Skeletal muscle cell (primary cell): ENCODE measurements around the gene SIGLEC12.
"Not testable (repeated sequence)": the region's sequence is repeated elsewhere in the genome, so short reads cannot be mapped to it uniquely, and the experiment has no call there.

ENCODE experiments used
- DNase-seq: peaks from one replicate; pipeline ENCODE4 v3.0.0-alpha.2; 2010; ENCODE audit warnings: low read depth
- H3K4me3 ChIP-seq: 2 replicates; pipeline ENCODE4 v1.5.1; 2011; ENCODE audit warnings: low read depth, mild to moderate bottlenecking, control low read depth, low read length, moderate library complexity

The SIGLEC12 gene

GRCh38 chr19:51525651-51526050, 24.1 kb upstream of the SIGLEC12 start:
- DNase-seq = no peak
- H3K4me3 ChIP-seq = no peak overlapping the region

- DNase-seq = no peak
- no peak overlapping the region for H3K4me3 ChIP-seq
Measured at GRCh38 chr19:51524666-51525264, 23.2 kb upstream of the SIGLEC12 start.

GRCh38 chr19:51521781-51522180, 20.2 kb upstream of the SIGLEC12 start:
- no peak for DNase-seq
- H3K4me3 ChIP-seq = no peak overlapping the region

GRCh38 chr19:51521357-51521756, 19.8 kb upstream of the SIGLEC12 start:
- DNase-seq = no peak
- H3K4me3 ChIP-seq = no peak overlapping the region

GRCh38 chr19:51520728-51521127, 19.1 kb upstream of the SIGLEC12 start:
- no peak for DNase-seq
- no peak overlapping the region for H3K4me3 ChIP-seq

- peak; percentile 2 for DNase-seq
- no peak overlapping the region for H3K4me3 ChIP-seq
Measured at GRCh38 chr19:51514866-51515481, 13.4 kb upstream of the SIGLEC12 start.

GRCh38 chr19:51513968-51514367, 12.4 kb upstream of the SIGLEC12 start:
- no peak for DNase-seq
- H3K4me3 ChIP-seq = no peak overlapping the region

- H3K4me3 ChIP-seq = no peak overlapping the region
- no peak for DNase-seq
Measured at GRCh38 chr19:51511353-51511752, 9.8 kb upstream of the SIGLEC12 start.

GRCh38 chr19:51509823-51510660, 8.4 kb upstream of the SIGLEC12 start:
- DNase-seq = no peak
- no peak overlapping the region for H3K4me3 ChIP-seq

GRCh38 chr19:51508059-51508733, 6.6 kb upstream of the SIGLEC12 start:
- DNase-seq = no peak
- no peak overlapping the region for H3K4me3 ChIP-seq

GRCh38 chr19:51507640-51508058, 6.0 kb upstream of the SIGLEC12 start:
- DNase-seq = no peak
- H3K4me3 ChIP-seq = no peak overlapping the region

GRCh38 chr19:51507192-51507591, 5.6 kb upstream of the SIGLEC12 start:
- DNase-seq = no peak
- H3K4me3 ChIP-seq = no peak overlapping the region

- H3K4me3 ChIP-seq = no peak overlapping the region
- DNase-seq = no peak
Measured at GRCh38 chr19:51505904-51506303, 4.3 kb upstream of the SIGLEC12 start.

GRCh38 chr19:51503896-51504295, 2.3 kb upstream of the SIGLEC12 start:
- DNase-seq = no peak
- H3K4me3 ChIP-seq = no peak overlapping the region

- no peak for DNase-seq
- no peak overlapping the region for H3K4me3 ChIP-seq
Measured at GRCh38 chr19:51503286-51503817, 1.8 kb upstream of the SIGLEC12 start.

GRCh38 chr19:51500931-51501330, 669 bp downstream of the SIGLEC12 start:
- DNase-seq, H3K4me3 ChIP-seq: not testable (repeated sequence)

GRCh38 chr19:51497666-51498065, 3.9 kb downstream of the SIGLEC12 start:
- no peak overlapping the region for H3K4me3 ChIP-seq
- no peak for DNase-seq

GRCh38 chr19:51493776-51494175, 7.8 kb downstream of the SIGLEC12 start:
- no peak for DNase-seq
- no peak overlapping the region for H3K4me3 ChIP-seq

GRCh38 chr19:51491586-51491985, 10.0 kb downstream of the SIGLEC12 start:
- H3K4me3 ChIP-seq = no peak overlapping the region
- no peak for DNase-seq

- no peak overlapping the region for H3K4me3 ChIP-seq
- no peak for DNase-seq
Measured at GRCh38 chr19:51490676-51491075, 10.9 kb downstream of the SIGLEC12 start.
